Ascending aorta (tissue), 2 donors: ENCODE measurements around the gene GIPC1. TPM values are rescaled to one million over a fixed set of nuclear protein-coding genes. Genes with fewer than 3 reads are reported as not detected.
"Not testable (repeated sequence)": the region's sequence is repeated elsewhere in the genome, so short reads cannot be mapped to it uniquely, and the experiment has no call there.

Source experiments
- DNase-seq, 2 donors: peaks; one replicate each; pipeline ENCODE4 v3.0.0-alpha.2; 2019; ENCODE audit warnings: low spot score in 2 of 2
- H3K27ac ChIP-seq, 2 donors: fragments of 200-600 bp; sonication (generic); one replicate each; pipeline ENCODE4 v1.5.1; 2016 to 2017; ENCODE audit warnings: mild to moderate bottlenecking in 1 of 2
- H3K27me3 ChIP-seq: fragments of 200-600 bp; sonication (generic); one replicate; pipeline ENCODE4 v1.5.1; 2017
- H3K36me3 ChIP-seq, 2 donors: fragments of 200-600 bp; sonication (generic); one replicate each; pipeline ENCODE4 v1.5.1; 2016
- H3K4me1 ChIP-seq, 2 donors: fragments of 200-600 bp; sonication (generic); one replicate each; pipeline ENCODE4 v1.5.1; 2016 to 2017; ENCODE audit warnings: mild to moderate bottlenecking in 1 of 2
- H3K4me3 ChIP-seq, 2 donors: fragments of 200-600 bp; sonication (generic); one replicate each; pipeline ENCODE4 v1.5.1; 2016 to 2017; ENCODE audit warnings: mild to moderate bottlenecking in 1 of 2
- H3K9me3 ChIP-seq, 2 donors: fragments of 200-600 bp; sonication (generic); one replicate each; pipeline ENCODE4 v1.5.1; 2016
- intact Hi-C: fragments of 100-400 bp; cut with DNase I; formaldehyde crosslinking; loops from one replicate; pipeline ENCODE4 v1.15.1; 2023
- total RNA-seq: library from RNA; depleted of rRNA; stranded (reverse); fragments of >200 nt; gene quantifications from one replicate; pipeline ENCODE4 v1.1.0, GENCODE V29; 2016
- TF ChIP-seq, protein P1 (sequence below), 3 experiments: fragments of 200-600 bp in 2 of 3; fragments of 450-650 bp in 1 of 3; sonication (generic) in 2 of 3; IDR thresholded peaks; one replicate each; pipeline ENCODE4 v1.5.1; 2016 to 2019; ENCODE audit warnings: antibody characterized with exemption in 3 of 3, mild to moderate bottlenecking in 1 of 3, moderate library complexity in 1 of 3

Gene GIPC1
- total RNA-seq, 1 donor from 2014 or later: 123 TPM

DNA sequence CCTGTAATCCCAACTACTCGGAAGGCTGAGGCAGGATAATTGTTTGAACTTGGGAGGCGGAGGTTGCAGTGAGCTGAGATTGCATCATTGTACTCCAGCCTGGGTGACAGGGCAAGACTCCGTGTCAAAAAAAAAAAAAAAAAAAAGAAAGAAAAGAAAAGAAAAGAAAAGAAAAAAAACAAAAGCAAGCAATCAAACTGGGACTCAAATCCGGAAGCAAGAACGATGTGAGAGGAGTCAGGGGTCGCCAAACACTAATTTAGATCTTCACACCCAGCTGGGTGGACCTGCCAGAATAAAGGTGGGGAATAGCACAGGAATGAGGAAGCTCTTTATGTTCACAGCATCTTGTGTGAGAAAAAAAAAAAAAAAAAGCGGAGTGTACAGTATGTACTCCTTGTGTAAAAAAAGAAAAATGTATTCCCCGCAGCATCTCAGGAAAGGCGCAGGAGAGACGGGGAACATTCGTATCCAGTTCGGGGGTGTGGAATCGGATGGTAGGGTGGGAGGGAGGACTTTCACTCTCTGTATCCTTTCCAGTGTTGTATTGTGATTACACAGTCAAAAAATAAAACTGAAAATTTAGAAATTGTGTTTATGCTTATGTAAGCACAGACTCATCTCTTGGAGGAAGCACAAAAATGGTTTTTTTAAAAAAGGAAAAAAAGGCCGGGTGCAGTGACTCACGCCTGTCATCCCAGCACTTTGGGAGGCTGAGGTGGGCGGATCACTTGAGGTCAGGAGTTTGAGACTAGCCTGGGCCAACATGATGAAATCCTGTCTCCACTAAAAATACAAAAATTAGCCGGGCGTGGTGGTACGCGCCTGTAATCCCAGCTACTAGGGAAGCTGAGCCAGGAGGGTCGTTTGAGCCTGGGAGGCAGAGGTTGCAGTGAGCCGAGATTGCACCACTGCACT lies 14.6 kb upstream of the GIPC1 start:
- peaks cover under 1 to 12% of the 10 kb centered on the region in 2 donors for H3K4me1 ChIP-seq
- no peak overlapping the region for H3K27ac ChIP-seq
- intact Hi-C loops: no loop called here

DNA sequence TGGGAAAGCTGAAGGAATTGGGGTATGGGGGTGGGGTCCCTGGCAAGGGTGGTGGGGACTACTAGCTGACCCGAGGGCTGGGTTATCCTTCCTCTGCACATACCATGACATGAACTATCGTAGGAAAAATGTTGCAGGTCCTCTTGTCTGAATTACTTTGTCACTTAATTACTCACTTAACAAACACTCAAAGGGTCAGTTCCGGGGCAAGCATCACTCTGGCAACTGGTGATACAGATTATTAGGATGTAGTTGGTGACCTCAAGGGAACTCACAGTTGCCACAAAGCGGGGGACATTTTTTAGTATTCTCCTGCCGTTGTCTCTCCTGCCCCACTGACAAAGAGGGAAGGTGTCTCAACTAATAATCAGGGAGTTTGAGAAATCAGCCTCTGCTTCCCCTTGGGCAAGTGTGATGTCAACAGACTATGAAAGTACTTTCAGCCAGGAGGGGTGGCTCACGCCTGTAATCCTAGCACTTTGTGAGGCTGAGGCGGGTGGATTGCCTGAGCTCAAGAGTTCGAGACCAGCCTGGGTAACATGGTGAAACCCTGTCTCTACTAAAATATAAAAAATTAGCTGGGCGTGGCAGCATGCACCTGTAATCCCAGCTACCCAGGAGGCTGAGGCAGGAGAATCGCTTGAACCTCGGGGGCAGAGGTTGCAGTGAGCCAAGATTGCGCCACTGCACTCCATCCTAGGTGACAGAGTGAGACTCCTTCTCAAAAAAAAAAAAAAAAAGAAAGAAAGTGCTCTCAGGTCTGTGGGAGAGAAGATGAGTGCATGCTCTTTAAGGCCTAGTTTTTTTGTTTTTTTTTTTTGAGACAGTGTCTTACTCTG lies 12.0 kb upstream of the GIPC1 start:
- no peak overlapping the region for H3K27ac ChIP-seq
- no peaks in the 10 kb centered on the region for H3K4me1 ChIP-seq
- H3K9me3 ChIP-seq: no peaks in the 10 kb centered on the region
- H3K27me3 ChIP-seq: no peaks in the 10 kb centered on the region
- no peak overlapping the region for H3K4me3 ChIP-seq
- intact Hi-C loops: no loop called here
- H3K36me3 ChIP-seq: no peaks in the 10 kb centered on the region
- no peak for DNase-seq
- TF ChIP-seq, protein P1, sequence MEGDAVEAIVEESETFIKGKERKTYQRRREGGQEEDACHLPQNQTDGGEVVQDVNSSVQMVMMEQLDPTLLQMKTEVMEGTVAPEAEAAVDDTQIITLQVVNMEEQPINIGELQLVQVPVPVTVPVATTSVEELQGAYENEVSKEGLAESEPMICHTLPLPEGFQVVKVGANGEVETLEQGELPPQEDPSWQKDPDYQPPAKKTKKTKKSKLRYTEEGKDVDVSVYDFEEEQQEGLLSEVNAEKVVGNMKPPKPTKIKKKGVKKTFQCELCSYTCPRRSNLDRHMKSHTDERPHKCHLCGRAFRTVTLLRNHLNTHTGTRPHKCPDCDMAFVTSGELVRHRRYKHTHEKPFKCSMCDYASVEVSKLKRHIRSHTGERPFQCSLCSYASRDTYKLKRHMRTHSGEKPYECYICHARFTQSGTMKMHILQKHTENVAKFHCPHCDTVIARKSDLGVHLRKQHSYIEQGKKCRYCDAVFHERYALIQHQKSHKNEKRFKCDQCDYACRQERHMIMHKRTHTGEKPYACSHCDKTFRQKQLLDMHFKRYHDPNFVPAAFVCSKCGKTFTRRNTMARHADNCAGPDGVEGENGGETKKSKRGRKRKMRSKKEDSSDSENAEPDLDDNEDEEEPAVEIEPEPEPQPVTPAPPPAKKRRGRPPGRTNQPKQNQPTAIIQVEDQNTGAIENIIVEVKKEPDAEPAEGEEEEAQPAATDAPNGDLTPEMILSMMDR (IDR thresholded peaks at IDR 0.05): no peak

More for the DNA sequence above, 14.6 kb upstream of the GIPC1 start:
- peak in 1 of 2 donors; percentile 72 for DNase-seq
- Histone ChIP-seq H3K4me3 (peak overlapping the region in 1 of 2 donors; percentile 3), H3K27me3 (no peaks in the 10 kb centered on the region), H3K36me3 (peaks cover 16 to 26% of the 10 kb centered on the region in 2 donors), H3K9me3 (no peaks in the 10 kb centered on the region)
- TF ChIP-seq, protein P1 (IDR thresholded peaks at IDR 0.05): no peak

DNA sequence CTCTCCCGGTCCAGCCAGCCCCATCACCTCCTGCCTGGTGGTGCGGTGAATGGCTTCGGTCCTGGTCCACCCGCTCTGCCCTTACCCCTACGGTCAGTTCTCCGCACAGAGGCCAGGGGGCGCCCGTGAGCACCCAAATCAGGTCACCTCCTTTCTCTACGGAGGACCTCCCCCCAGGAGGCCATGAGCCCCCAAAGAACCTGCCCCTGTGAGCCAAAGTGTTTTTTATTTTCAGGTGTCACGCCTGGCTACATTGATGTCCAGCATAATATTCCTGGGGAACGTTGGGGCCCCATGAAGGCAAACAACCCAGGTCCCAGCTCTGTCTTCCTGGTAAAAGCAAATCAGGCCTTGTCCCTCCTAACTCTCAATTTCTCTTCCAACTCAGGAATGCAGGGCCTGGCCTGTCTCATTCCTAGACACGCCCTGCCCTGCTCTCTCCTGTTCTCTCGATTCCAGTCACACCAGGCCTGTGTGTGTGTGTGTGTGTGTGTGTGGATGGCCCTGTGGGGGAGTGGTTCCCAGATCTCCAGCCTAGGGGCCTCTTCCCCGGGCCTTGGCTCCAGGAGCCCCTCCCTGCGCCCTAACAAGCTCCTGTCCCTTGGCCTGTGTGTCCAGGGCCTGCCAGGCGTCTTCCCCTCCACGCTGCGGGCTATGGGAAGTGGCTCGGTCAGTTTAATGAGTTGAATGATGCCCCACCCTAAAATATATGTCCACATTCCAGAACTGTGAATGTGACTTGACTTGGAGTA lies 9.7 kb upstream of the GIPC1 start:
- no peak for DNase-seq
- no peak overlapping the region for H3K27ac ChIP-seq

DNA sequence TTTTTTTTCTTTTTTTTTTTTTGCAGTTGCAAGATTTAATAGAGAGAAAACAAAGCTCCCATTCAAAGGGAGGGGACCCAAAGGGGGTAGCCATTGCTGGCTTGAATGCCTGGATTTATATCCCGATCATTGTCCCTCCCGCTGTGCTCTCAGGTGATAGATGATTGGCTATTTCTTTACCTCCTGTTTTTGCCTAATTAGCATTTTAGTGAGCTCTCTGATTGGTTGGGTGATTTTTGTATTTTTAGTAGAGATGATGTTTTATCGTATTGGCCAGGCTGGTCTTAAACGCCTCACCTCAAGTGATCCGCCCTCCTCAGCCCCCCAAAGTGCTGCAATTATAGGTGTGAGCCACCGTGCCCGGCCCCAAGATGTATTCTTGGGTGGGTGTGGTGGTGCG lies 8.6 kb upstream of the GIPC1 start:
- H3K9me3 ChIP-seq, H3K27me3 ChIP-seq, H3K4me1 ChIP-seq, DNase-seq, H3K4me3 ChIP-seq, intact Hi-C loops, H3K27ac ChIP-seq, H3K36me3 ChIP-seq: not testable (repeated sequence)

More for the DNA sequence above, 9.7 kb upstream of the GIPC1 start:
- Histone ChIP-seq H3K36me3 (no peaks in the 10 kb centered on the region), H3K4me1 (no peaks in the 10 kb centered on the region), H3K9me3 (no peaks in the 10 kb centered on the region), H3K27me3 (no peaks in the 10 kb centered on the region), H3K4me3 (no peak overlapping the region)
- TF ChIP-seq, protein P1 (IDR thresholded peaks at IDR 0.05): peak in 2 of 3 experiments; percentile 31 to 43
- intact Hi-C loops: no loop called here

DNA sequence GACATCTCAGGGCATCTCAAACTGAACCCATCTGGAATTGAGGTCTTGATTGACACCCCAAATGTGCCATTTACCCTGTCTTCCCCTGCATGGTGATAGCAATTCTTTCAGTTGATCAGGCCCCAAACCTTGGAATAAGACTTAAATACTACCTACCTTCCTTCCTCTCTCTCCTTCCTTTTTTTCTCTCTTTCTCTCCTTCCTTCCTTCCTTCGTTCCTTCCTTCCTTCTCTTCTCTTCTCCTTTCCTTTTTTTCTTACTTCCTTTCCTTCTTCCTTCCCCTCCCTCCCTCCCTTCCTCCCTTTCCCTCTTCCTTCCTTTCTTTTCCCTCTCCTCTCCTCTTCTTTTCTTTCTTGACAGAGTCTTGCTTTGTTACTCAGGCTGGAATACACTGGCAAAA lies 7.4 kb upstream of the GIPC1 start:
- no peaks in the 10 kb centered on the region for H3K4me1 ChIP-seq
- H3K36me3 ChIP-seq: no peaks in the 10 kb centered on the region
- DNase-seq: no peak
- no peaks in the 10 kb centered on the region for H3K27me3 ChIP-seq
- no peak overlapping the region for H3K27ac ChIP-seq
- TF ChIP-seq, protein P1 (IDR thresholded peaks at IDR 0.05): no peak
- H3K4me3 ChIP-seq: no peak overlapping the region
- intact Hi-C loops: no loop called here
- H3K9me3 ChIP-seq: no peaks in the 10 kb centered on the region
